NOMO-1 (cell line): ENCODE results near the gene LCT.
A peak's percentile ranks its signal among the peaks of the same experiment; 100 is the strongest.
"Not testable (repeated sequence)": the region's sequence is repeated elsewhere in the genome, so short reads cannot be mapped to it uniquely, and the experiment has no call there.

Experiments used
- DNase-seq, 2 experiments: peaks; one replicate each; lab custom pipeline; 2025; ENCODE audit not compliant: unreplicated experiment in 2 of 2; lab: John Stamatoyannopoulos, UW

Gene LCT

DNA sequence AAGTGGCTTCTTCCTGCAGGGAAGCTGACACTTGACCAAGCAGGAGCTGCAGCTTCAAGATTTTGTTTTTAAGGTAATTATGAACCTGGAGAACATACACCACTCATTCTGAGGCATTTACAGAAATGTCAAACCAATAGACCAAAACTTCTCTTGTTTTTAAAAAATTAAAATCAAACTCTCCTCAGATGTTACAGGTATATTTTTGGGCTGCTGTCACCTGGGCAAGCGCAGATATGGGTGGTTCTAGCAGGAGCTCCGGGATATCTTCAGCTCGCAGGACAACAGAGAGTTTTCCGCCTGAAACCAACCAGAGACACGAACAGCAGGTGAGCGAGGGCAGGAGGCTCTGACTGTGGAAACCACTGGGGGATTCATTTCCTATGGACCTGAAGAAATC lies 4.1 kb downstream of the LCT start:
- DNase-seq, result no peak

DNA sequence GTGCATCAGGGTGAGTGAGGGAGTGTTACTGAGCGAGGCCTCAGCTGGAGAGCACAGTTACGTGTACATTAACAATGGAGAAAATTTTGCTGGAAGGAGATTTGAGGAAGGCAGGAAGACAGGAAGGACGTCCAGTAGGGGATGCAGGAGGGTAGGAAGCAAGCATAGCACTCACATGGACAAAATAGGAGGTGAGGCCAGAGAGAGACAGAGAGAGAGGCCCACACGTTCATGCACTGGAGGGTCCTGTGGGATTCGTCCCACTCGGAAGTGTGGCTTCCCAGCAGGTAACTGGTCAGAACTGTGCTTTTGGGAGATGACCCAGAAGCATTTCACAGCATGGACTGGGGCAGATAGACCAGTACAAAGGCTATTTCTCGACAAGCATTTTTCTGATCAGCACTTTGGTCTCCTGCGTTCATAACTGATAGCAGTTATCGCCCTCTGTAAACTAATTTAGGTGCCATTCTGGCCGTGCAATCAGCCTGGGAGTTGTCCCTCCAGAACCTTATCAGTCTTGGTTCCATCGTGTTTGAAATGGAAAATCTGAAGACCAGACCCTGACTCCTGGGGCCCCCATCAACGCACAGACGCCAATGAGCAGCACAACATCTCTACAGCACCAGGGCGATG lies 5.7 kb downstream of the LCT start:
- no peak for DNase-seq

DNA sequence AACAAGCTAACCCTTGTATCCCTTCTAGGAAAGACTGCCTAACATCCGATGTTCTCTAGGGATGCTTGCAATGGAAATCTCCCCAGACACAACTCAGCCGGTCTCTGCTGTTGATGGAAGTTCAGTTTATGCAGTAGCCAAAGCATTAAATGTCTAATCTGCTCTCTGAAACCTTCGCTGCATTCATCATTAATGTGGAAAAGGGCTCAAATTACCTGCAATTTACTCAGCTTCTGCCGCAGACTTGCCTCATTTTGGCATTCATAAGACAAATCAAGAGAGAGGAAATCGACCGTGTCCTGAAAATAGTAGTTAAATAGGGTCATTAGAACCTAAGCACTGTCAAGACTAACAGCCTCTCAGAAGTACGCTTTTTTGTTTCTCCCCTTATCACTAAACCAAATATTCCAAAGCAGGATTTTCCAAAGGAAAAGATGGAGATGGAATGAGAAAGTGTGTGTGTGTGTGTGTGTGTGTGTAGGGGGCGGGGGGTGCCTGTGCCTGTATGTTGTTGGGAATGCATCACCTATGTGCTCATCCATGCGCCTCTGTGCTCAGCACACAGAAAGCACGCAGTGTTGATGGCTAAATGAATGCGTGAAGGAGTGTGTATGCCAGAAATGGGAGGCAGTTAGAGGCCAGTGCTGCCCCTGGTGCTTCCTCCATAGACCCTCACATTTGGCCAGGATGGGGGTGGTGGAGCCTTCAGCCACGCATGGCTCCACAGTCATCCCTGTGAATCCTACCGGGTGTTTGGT lies 7.4 kb downstream of the LCT start:
- no peak for DNase-seq

DNA sequence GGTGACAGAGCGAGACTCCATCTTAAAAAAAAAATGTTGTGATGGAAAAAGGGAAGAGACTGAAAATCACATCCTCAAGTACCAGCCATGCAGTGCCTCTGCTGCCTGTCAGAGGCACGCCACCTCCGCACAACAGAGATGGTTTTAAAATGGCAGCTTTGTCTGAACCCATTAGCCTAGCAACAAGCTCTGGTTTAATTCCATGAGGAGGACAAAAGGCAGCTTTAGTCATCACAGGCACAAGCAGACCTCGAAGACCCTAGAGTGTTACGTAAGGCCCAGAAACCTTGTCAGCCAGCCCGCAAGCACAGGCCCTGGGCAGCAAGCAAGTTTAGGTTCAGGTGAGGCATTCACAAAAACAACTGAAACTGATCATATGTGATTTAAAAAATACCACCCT lies 10.4 kb downstream of the LCT start:
- no peak for DNase-seq

DNA sequence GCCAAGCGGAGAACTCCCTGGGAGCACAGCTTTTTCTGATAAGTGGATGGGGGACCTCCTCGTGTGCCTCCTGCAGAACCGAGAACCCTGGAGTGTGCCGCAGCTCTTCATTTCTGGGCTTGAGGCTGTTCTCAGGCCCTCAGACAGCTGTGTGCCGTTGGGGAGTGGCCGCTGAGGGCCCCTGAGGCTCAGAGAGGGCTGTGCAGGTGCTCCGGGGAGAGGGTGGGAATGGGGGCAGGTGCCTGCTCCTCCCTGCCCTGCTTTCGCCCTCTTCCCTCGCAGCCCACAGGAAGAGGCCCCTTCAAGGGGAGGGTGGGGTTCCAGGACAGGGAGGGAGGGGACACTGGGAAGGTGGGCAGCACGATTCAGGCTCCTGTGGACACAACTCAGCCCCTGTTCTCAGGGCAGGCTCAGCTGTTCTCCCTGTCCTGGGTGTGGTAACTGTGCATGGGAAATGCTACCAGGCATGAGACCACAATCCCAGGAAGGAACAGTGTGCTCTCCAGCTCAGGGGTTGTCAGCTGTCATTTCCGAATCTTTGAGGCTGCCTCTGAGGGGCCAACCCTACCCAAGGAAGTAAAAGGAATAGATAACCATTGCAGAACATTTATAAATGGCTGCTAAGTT lies 11.3 kb downstream of the LCT start:
- DNase-seq, result no peak

DNA sequence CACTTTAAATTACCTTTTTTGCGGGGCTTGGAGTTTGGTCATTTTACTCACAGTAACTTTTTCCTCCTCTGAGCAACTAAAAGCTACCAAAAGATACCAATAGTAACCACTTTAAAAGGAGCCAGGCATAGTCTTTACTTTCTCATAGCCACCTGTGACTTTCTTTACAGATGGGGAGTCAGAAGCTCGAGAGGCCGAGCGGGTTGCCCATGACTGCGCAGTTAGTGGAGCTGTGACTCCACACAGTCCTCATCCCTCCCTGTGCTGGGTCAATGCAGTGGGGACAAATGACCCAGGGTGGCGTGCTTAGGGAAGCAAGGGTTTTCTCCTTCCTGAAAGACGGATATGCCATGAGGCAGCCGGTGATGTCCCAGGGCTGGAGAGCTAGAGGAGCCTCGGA lies 11.9 kb downstream of the LCT start:
- DNase-seq, result no peak

DNA sequence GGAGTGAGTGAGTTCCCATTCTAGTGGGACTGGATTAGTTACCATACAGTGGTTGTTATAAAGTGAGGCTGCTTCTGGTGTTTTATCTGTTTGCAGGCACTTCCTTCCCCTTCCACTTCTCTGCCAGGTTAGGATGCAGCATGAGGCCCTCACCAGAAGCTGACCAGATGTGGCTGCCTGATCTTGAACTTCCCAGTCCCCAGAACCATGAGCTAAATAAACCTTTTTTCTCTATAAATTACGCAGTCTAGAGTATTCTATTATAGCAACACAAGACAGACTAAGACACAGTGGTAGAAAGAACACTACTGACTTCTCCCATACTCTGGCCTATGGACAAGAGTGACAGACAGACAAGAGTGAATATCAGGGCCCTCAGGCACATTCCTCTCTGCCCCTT lies 14.1 kb downstream of the LCT start:
- no peak for DNase-seq

DNA sequence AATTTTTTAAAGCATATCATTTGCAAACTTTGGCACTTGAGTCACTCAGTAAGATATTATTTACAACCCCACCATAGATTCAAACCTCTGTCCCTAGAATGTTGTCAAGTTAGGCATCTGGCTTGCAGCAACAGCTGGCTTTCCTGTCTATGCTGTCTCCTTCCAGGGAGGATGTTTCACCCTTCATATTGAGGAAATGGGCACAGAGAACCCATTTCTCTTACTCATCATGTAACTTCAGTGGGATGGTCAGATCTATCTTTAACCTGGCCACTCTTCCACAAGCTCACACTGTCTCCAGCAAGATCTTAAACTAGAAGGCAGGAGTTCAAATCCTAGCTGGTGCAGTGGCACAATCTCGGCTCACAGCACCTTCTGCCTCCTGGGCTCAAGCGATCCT lies 15.8 kb downstream of the LCT start:
- no peak for DNase-seq

DNA sequence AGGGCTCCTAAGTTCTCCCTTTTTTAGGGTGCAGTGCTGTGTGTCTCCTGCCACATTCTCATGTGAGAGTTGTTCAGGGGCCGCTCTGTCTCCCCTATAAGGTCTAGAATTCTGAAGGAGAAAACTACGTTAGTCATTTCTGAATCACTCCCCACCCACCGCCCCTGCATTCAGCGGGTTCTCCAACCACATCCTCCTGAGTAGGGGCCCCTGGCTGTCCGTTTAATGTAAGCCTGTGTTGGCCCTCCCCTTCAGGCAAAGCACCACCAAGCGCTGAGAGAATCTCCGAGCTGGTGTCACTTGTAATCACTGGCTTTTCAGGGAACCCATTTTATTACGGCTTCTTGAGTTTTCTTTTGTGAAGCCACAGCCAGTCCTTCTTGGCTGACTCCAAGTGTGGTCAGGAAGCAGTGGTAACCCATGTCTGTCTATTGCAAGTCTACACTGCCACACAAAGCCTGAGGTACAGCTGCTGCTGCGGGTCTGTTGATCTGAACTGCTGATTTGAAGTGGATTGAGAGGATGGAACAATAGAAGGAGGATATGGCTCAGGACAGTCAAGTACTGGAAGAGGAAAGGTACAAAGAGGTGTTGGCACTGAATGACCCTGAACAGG lies 16.9 kb downstream of the LCT start:
- no peak for DNase-seq

DNA sequence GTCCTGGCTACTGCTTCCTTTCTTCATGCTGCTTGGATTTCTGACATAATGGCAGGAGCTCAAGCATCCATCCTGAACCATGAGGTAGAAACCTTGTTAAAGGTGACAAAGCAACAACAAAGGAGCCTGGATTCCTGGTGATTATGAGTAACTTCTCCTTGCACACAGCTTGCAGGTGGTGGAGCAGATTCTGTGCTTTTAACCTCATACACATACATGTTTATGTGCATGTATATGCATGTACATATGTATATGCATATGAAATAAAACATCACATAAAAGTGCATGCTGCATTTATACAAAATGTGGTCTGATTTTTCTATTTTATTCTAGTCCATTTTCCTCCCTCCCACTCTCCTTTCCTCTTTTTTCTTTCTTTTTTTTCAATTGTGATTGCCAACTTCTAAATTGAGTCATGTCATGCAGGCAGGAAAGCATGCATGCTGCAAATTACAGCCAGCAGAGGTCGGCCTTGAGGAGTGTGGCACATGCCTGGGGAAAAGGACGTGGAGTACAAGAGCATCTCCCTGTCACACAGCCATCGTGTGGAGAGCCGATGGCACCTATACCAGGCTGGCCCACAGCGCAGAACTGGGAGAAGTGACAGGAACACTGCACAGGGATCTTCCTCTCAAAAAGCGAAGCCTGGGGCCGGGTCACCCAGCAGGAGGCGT lies 17.9 kb downstream of the LCT start:
- peak in 1 of 2 experiments; percentile 29 for DNase-seq

DNA sequence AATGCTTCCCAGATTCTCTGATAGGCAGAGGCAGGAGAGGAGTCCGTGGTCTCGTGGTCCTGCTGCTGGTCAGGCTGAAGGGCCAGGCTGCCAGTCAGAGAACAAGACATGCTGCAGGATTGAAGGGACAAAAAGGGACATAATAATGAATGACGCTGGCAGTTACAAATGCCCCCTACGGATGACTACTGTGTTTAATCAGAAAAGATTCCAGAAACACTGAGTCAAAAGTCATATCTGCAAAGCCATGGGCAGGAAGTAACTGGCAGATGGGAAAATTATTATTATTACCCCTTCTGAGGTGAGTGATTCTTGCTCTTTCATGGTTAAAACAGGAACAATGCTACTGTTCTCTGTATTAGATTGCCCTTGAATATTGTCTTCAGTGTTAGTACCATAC lies 19.0 kb downstream of the LCT start:
- no peak for DNase-seq

DNA sequence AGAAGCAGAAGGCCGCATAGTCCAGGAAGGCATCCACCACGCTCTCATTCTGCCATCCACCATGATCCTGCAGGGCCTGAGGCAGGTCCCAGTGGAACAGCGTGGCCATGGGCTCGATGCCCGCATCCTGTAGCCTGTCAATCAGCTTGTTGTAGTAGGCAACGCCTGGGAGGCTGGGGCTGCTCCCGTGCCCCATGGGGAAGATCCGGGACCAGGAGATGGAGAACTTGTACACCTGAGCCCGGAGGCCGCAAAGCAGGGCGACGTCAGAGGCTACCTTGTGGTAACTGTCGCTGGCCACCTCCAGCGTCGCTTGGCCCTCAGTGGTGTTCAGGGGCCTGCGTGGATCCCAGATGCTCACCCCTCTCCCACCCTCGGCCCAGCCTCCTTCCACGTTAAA lies 19.5 kb downstream of the LCT start:
- no peak for DNase-seq

DNA sequence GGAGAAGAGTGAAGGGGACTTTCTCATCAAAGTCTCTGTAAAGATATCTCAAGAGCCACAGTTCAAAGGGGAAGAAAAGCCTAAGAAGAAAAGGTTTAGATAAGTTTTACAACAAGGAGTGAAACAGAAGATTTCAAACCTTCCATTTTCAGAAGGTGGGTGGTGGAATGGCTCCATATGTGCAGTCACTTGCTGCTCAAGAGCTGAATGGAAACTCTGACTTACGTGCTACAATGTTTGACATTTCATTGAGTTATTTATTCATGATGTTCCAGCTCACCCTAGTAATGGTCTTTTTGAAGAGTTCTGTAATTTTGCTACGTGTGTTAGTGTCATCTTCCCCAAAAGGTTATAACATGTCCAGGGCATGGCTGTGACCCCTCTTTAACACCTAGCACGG lies 21.7 kb downstream of the LCT start:
- no peak for DNase-seq

DNA sequence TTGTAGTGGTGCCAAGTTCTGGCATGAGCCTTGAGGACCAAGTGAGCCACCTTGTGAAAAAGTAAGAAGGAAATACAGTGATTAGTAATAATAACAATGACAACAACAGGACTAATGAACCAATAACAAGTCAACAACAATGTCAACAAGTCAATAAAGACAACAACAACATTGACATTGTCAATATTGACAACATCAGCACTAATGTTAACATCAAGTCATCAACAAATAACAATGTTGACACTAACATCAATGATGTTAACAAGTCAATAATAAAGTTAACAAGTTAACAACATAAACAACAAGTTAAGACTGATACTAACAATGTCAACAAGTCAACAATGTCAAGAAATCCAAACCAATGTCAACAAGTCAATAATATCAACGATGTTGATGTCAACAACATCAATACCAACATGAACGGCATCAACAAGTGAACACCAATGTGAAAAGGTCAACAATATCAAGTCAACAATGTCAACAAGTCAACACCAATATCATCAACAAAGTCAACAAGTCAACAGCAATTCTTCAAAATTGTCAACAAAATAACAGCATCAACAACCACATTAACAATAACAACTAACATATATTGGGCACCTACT lies 24.0 kb downstream of the LCT start:
- DNase-seq, result no peak

DNA sequence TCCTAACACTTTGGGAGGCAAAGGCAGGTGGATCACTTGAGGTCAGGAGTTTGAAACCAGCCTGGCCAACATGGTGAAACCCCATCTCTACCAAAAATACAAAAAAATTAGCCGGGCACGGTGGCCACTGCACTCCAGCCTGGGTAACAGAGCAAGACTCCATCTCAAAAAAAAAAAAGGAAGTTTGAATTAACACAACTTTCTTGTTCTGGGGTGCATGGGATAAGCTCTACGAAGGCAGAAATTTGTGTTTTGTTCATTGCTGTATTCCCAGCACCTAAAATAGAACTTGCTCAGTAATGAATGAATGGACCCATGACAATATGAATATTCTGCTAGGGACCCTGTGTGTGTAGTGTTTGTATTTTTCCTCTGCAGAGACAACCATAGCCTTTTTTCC lies 29.1 kb downstream of the LCT start:
- not testable (repeated sequence) for DNase-seq

DNA sequence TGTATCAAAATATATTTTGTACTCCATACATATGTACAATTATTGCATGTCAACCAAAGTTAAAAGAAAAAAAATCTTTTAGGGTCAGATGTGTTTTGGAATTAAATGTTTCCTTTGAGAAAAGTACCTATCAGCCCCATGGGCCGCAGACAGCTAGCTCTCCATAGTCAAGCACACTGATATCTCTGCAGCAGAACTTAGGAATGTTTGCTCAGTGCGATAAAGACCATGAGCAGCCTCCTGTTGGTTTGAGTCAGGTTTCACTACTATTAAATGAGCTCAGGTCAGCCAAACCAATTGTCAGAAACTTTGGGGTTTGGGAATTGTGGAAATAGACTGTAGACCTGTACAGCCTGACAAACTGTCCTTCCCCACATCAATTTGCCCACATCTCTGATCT lies 33.7 kb downstream of the LCT start:
- no peak for DNase-seq

DNA sequence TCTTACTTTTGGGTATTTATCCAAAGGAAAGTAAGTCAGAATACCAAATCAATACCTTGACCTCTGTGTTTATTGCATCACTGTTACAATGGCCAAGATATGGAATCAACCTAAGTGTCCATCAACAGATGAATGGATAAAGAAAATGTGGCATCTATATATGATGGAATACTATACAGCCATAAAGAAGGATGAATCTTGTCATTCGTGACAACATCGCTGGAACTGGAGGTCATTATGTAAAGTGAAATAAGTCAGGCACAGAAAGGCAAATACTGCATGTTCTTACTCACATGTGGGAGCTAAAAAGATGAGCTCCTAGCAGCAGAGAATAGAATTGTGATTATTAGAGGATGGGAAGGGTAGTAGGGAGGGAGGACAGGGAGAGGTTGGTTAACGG lies 34.6 kb downstream of the LCT start:
- DNase-seq, result no peak

DNA sequence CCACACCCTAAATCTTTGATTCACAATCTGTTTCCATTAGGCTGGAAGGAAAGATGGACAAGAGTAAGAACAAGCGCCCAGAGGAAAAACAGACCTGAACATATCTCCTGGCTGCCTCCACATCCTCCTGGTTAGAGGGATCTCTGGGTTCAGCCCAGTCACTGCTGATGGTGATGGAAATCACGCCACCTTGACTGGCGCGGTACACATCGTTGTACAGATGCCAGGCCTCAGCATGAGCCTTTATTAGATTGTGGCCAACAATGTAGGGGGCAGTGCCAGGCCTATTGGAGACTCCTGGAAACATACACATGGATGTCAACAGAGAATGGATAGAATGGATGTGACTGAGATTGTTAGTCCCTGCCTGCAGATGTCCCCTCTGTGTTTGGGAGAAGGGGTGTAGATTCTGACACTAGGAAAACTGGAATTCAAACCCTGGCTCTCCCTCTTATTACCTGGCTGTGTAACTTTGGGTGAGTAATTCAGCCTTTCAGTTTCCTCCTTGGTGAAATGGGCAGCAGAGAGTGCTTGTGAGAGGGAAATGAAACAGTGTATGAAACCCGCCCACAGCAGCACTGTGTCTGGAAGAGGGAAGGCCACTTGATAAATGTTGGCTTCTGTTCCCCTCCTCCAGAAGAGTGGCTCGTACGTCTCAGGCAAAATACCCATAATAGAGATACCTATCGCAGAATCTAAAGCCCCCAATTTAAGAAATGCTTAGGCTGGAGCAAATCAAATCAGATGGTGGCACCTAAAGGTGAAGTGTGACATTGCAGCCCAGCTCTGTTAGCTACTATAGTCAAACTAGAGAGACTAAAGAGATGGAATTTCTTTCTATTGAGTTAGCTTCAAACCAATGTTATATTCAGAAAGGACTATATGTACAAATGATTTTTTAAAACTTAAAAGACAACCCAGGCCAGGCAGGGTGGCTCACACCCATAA lies 36.2 kb downstream of the LCT start:
- DNase-seq, result no peak

DNA sequence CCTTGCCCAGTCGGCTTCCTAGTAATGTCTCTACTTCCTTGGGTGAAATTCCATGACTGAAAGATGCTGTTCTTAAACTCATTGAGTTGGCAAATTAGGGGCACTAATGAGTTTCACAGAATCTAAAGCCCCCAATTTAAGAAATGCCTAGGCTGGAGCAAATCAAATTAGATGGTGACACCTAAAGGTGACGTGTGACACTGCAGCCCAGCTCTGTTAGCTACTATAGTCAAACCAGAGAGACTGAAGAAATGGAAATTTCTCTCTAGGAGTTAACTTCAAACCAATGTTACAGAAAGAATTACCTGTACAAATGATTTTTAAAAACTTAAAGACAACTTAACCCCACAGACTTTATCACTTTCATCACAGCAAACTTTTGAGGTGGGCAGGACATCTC lies 37.2 kb downstream of the LCT start:
- no peak for DNase-seq

DNA sequence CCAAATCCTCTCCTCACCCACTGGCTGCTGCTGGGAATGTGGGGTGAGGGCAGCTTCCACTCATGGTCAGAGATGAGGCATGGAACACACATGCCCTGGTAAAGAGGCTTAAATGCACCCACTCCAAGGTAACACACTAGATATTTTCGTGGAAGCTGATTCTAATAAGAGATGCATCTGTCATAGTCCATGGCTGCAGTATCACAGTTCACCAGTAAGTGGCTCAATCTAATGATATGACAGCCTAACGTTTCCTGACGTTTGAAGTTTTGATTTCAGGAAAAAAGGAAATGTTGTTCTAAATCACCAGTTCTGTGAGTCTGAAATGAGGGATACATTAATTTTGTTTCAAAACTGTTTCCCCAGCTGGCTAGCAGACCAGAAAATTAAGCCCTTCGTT lies 38.2 kb downstream of the LCT start:
- DNase-seq, result no peak
